Activated T-cell treated with anti-CD3 and anti-CD28 coated beads for 4 hours (primary cell): ENCODE results near the gene NEBL.

Source experiments
- DNase-seq: peaks from one replicate; pipeline ENCODE4 v3.0.0-alpha.2; 2020

The NEBL gene

GRCh38 chr10:20898866-20899535, 1.9 kb upstream of the NEBL start:
- DNase-seq = no peak

- no peak for DNase-seq
These were observed 3.8 kb downstream of the NEBL start for GRCh38 chr10:20893297-20893696.

GRCh38 chr10:20892796-20893195, 4.3 kb downstream of the NEBL start:
- DNase-seq = no peak

- no peak for DNase-seq
These were observed 5.0 kb downstream of the NEBL start for GRCh38 chr10:20892011-20892585.

- no peak for DNase-seq
These were observed 5.8 kb downstream of the NEBL start for GRCh38 chr10:20891338-20891714.

GRCh38 chr10:20890491-20891337, 6.4 kb downstream of the NEBL start:
- DNase-seq = no peak

GRCh38 chr10:20890009-20890408, 7.1 kb downstream of the NEBL start:
- DNase-seq = no peak

- DNase-seq = no peak
These were observed 8.3 kb downstream of the NEBL start for GRCh38 chr10:20888620-20889330.

- DNase-seq = no peak
These were observed 9.2 kb downstream of the NEBL start for GRCh38 chr10:20887706-20888555.

- DNase-seq = no peak
These were observed 11.4 kb downstream of the NEBL start for GRCh38 chr10:20885678-20886077.

GRCh38 chr10:20883552-20883951, 13.6 kb downstream of the NEBL start:
- no peak for DNase-seq

GRCh38 chr10:20882091-20882490, 15.0 kb downstream of the NEBL start:
- no peak for DNase-seq

GRCh38 chr10:20879136-20879535, 18.0 kb downstream of the NEBL start:
- no peak for DNase-seq

GRCh38 chr10:20877986-20878983, 18.8 kb downstream of the NEBL start:
- no peak for DNase-seq

GRCh38 chr10:20877554-20877953, 19.6 kb downstream of the NEBL start:
- DNase-seq = no peak

- DNase-seq = no peak
These were observed 22.9 kb downstream of the NEBL start for GRCh38 chr10:20874261-20874660.

- DNase-seq = no peak
These were observed 25.1 kb downstream of the NEBL start for GRCh38 chr10:20871970-20872369.

- no peak for DNase-seq
These were observed 26.3 kb downstream of the NEBL start for GRCh38 chr10:20870834-20871233.

GRCh38 chr10:20863008-20863407, 34.1 kb downstream of the NEBL start:
- no peak for DNase-seq

GRCh38 chr10:20858292-20859124, 38.6 kb downstream of the NEBL start:
- DNase-seq = no peak
